ENCODE results near the gene EPB41.
"Not testable (repeated sequence)": the region's sequence is repeated elsewhere in the genome, so short reads cannot be mapped to it uniquely, and the experiment has no call there.

The EPB41 gene

DNA sequence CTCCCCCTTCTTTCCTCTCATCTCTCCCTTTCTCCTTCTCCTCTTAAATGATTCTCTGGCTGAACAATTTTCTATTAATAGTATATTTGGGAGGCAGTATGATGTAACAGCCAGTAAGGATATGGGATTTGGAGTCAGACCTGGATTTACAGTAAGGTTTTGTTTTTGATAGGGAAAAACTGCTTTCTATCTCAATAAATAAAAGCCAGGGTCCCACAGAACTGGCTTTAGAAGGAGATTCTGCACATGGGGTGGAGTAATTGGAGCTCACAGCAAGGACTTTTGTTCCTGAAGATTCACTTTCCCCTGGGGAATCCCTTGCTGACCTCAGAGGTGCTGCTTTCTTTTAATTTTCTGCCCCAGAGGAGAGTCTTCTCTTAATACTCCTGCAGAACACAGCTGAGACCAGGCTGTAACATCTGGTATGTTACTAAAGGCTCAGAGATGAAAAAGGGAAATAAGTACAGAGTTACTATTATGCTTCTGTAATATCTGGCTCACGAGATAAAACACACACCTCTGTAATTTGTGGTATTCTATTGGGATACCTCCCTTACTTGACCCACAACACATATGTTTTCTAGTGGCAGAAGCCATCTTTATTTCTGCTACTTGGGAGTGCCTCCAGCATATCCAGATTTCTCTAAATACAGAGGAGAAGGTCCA, 13.4 kb downstream of the EPB41 start:
- no peak for DNase-seq

DNA sequence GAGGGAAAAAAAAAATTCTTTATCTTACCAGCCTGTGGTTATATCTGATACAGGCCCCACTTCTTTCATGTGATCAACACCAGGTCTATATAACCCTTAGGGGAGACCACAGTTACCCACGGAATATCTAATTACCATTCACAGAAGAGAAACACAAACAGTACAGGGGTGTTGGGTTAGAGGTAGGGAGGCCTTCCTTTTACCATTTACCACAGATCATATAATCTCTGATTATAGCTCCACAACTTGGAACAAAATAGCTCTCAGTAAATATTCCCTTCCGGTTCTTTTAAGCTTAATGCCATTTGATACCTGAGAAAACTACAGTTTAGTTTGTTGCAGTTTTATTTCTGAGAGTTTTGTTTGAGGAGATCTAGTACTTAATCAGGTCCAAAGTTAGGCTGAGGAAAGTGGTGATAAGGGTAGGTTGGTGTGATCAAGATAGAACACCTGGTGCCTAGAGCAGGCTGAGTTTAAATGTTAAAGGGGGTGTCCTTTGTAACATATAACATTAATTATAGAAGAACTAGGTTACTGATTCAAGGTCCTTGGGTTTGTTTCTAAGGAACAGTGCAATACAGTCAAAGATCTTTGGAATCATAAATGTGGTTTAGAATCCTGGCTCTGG, 14.1 kb downstream of the EPB41 start:
- DNase-seq: peak; percentile 28

- no peak for DNase-seq
Measured at GRCh38 chr1:28933277-28933676, 18.9 kb downstream of the EPB41 start.

- no peak for DNase-seq
Measured at GRCh38 chr1:28933918-28934317, 19.5 kb downstream of the EPB41 start.

DNA sequence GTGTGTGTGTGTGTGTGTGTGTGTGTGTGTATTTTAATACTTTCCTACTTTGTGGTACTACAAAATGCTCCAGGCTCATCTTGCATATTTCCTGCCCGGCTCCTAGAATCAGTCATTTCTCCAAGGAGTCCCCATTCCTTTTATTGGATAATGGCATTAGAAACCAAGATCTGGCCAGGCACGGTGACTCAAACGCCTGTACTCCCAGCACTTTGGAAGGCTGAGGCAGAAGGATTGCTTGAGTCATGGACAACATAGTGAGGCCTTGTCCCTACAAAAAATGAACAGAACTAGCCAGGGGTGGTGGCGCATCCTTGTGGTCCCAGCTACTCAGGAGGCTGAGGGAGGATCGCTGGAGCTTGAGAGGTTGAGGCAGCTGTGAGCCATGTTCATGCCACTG, 20.3 kb downstream of the EPB41 start:
- no peak for DNase-seq

GRCh38 chr1:28935293-28935692, 20.9 kb downstream of the EPB41 start:
- DNase-seq: no peak

DNA sequence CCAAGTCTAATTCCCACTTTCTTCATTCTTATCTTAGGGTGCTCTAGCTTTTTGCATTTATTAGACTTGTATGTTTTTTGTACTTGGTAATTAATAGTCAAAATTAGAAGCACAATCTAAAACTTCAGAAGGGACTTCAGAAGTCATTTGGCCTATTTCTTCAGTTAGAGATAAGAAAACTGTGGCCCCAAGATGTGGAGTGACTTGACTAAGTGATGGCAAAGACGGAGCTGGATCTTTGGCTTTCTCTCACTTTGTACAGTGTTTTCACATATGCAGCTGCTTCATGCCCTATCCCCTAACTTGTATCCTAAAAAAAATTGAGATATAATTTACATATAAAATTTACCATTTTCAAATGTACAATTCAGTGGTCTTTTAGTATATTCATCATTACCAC, 21.7 kb downstream of the EPB41 start:
- DNase-seq: no peak

- DNase-seq: no peak
Measured at GRCh38 chr1:28936528-28936927, 22.2 kb downstream of the EPB41 start.

DNA sequence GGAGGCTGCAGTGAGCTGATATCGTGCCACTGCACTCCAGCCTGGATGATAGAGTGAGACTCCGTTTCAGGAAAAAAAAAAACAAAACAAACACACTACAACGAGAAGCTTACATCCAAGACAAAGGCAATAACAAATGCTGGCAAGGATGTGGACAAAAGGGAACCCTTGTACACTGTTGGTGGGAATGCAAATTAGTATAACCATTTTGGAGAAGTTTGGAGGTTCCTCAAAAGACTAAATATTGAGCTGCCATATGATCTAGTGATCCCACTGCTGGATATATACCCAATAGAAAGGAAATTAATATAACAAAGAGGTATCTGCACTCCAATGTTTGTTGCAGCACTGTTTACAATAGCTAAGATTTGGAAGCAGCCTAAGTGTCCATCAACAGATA, 29.2 kb downstream of the EPB41 start:
- not testable (repeated sequence) for DNase-seq

GRCh38 chr1:28950006-28950405, 35.6 kb downstream of the EPB41 start:
- no peak for DNase-seq

DNA sequence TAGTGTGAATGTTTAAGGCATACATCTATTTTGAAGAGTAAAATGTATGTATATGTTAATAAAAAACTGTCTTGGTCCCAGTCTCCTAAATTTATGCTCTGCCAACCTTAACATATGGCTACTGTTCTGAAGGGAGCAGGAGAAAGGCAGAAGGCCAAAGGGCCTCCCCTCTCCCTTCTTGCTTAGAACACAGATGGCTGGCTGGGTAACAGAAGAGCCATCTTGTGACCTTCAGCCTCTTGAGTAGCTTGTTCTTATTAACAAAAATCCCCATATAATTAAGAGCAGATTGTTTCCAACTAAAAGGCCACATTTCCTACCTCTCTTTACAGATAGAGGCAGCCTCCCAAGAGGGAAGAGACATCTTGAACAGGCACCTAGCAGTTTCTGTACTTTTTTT, 36.1 kb downstream of the EPB41 start:
- no peak for DNase-seq

DNA sequence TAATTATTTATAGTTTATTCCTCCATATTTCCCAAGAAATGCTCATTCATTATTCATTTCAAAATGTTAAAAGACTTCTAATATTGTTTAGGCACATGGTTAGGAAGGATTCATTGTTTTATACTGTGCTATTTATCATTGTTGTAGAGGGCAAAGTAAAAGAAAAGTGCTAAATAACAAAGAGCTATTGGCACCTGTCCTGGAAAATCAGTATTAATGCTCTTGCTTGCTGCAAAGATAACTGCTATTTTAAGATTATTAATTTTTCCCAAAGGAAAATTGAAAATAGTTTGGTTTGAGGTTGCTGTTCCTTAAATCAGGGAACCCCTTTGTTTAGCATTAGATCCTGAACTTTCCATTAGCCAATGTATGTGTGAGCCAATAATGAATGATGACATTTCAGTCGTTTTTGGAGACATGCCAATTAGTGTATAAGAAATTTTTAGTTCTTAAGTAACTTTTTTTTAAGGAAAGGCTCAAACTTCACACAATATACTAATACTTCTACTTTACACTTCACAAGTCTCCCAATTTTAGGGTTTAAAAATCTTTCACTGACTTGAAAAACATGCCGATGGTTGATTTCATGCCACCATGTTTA, 39.9 kb downstream of the EPB41 start:
- DNase-seq: no peak

GRCh38 chr1:28956038-28956464, 41.7 kb downstream of the EPB41 start:
- peak; percentile 94 for DNase-seq

GRCh38 chr1:28962114-28962831, 47.9 kb downstream of the EPB41 start:
- DNase-seq: not testable (repeated sequence)

GRCh38 chr1:28965271-28965870, 51.0 kb downstream of the EPB41 start:
- DNase-seq: no peak

DNA sequence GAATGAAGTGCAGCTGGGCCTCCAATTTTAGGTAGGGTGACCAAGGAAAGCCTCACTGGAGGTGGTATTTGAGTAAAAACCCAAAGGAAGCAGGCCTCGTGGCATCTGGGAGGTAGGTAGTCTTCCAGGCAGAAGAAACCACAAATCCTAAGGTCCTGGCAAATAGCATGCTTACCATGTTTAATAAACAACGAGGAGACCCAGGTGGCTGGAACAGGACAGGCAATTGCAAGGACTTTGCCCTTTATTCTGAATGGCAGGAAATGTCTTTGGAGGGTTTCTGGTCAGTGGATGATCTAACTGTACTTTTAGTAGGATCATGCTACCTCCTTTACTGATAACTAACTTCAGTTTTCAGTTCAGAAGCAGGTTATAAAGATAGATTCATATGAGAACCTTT, 52.2 kb downstream of the EPB41 start:
- no peak for DNase-seq

DNA sequence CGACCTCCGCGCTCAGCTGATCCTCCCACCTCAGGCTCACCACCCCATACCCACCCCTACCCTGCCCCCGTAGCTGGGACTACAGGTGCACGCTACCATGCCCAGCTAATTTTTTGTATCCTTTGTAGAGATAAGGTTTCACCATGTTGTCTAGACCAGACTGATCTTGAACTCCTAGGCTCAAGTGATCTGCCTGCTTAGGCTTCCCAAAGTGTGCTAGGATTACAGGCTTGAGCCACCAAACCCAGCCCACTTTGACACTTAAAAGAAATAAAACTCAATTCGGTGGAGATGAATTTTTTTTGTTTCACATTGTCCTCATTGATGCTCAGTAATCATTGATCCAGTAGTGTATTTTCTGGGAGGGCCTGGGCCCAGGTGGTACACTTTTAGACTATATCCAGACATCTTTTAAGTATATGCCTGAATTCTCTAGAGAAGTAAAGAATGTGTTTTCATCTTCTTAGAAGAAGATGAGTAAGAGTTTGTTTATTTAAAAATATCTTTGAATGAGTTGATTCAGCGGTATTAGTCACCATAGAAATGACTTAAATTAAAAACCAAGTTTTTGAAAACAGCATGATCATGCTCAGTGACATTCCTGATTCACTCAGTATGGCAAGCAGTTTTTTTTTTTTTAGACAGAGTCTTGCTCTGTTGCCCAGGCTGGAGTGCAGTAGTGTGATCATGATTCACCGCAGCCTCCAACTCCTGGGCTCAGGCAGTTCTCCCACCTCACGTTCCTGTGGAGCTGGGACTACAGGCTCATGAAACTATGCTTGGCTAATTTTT, 57.8 kb downstream of the EPB41 start:
- no peak for DNase-seq

GRCh38 chr1:28973596-28974421, 59.4 kb downstream of the EPB41 start:
- DNase-seq: no peak

GRCh38 chr1:28974432-28974831, 60.1 kb downstream of the EPB41 start:
- no peak for DNase-seq

DNA sequence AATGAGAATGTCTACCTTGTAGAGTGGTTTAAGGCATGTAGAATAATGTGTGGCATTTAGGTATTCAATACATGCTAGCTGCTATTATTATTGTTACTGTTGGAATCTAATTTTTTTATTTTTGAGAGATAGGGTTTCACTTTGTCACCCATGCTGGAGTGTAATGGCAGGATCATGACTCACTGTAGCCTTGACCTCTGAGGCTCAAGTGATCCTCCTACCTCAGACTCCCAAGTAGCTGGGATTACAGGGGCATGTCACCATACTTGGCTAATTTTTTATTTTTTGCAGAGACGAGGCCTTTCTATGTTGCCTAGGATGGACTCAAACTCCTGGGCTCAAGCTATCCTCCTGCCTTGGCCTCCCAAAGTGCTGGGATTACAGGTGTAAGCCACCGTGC, 61.9 kb downstream of the EPB41 start:
- DNase-seq: no peak

GRCh38 chr1:28981210-28981609, 66.8 kb downstream of the EPB41 start:
- DNase-seq: no peak

GRCh38 chr1:28982198-28982597, 67.8 kb downstream of the EPB41 start:
- no peak for DNase-seq

All from NCI-H146 (cell line).